HEK293 (cell line): ENCODE results near the gene SPO11.

ENCODE experiments used
- CTCF ChIA-PET: fragments of 350-600 bp; formaldehyde crosslinking; extraction: SDS; loops from one replicate; lab custom pipeline; 2021; ENCODE audit warnings: antibody characterized with exemption; lab: Yijun Ruan, JAX
- POLR2A ChIA-PET: fragments of 300-600 bp; formaldehyde crosslinking; extraction: SDS; loops from one replicate; lab custom pipeline; 2020; ENCODE audit warnings: antibody characterized with exemption, inconsistent platforms; lab: Yijun Ruan, JAX
- H3K27ac ChIP-seq: fragments of 200-500 bp; sonication (Bioruptor generic); 2 replicates; pipeline ENCODE4 v1.5.1; 2014; ENCODE audit warnings: low read depth, low read length, control low read depth, inconsistent platforms; ENCODE audit errors: extremely low read depth
- H3K36me3 ChIP-seq, 2 experiments: fragments of 200-500 bp in 1 of 2; sonication (Bioruptor generic) in 1 of 2; 1 replicate in 1 of 2; 2 replicates in 1 of 2; pipeline ENCODE4 v1.5.1; 2014 to 2017; ENCODE audit warnings: inconsistent platforms in 2 of 2, low read length in 2 of 2; ENCODE audit not compliant: control insufficient read depth in 2 of 2, insufficient read depth in 1 of 2
- H3K4me1 ChIP-seq: fragments of 200-500 bp; sonication (Bioruptor generic); 2 replicates; pipeline ENCODE4 v1.5.1; 2014; ENCODE audit warnings: mild to moderate bottlenecking, low read length, inconsistent platforms; ENCODE audit not compliant: control insufficient read depth, insufficient read depth
- H3K4me3 ChIP-seq: 2 replicates; pipeline ENCODE4 v1.5.1; 2011; ENCODE audit warnings: low read depth, mild to moderate bottlenecking, control low read depth, low read length, moderate library complexity
- H3K9me3 ChIP-seq: fragments of 200-500 bp; sonication (Bioruptor generic); 2 replicates; pipeline ENCODE4 v1.5.1; 2014; ENCODE audit warnings: low read depth, low read length, inconsistent platforms; ENCODE audit not compliant: control insufficient read depth, insufficient read depth
- KLF1 ChIP-seq: fragments of 450-650 bp; formaldehyde crosslinking; IDR thresholded peaks from 2 replicates; pipeline ENCODE4 v1.5.1; 2016; ENCODE audit warnings: missing biosample characterization, missing genetic modification characterization
- SALL2 ChIP-seq: fragments of 450-650 bp; formaldehyde crosslinking; IDR thresholded peaks from 2 replicates; pipeline ENCODE4 v1.5.0; 2017; ENCODE audit warnings: missing biosample characterization, mild to moderate bottlenecking, missing genetic modification characterization, borderline replicate concordance
- ZBTB1 ChIP-seq: fragments of 450-650 bp; formaldehyde crosslinking; IDR thresholded peaks from 2 replicates; pipeline ENCODE4 v1.5.1; 2016; ENCODE audit warnings: missing biosample characterization, missing genetic modification characterization
- ZBTB20 ChIP-seq: fragments of 450-650 bp; formaldehyde crosslinking; IDR thresholded peaks from 2 replicates; pipeline ENCODE4 v1.5.1; 2016; ENCODE audit warnings: missing biosample characterization, missing genetic modification characterization
- ZBTB26 ChIP-seq: fragments of 450-650 bp; formaldehyde crosslinking; optimal IDR thresholded peaks from 2 replicates; pipeline ENCODE3; 2016; ENCODE audit warnings: missing biosample characterization, mild to moderate bottlenecking, missing genetic modification characterization
- ZBTB8A ChIP-seq: fragments of 450-650 bp; formaldehyde crosslinking; IDR thresholded peaks from 2 replicates; pipeline ENCODE4 v1.5.1; 2016; ENCODE audit warnings: missing biosample characterization, missing genetic modification characterization
- ZFHX2 ChIP-seq: fragments of 450-650 bp; formaldehyde crosslinking; conservative IDR thresholded peaks from 2 replicates; pipeline ENCODE4 v1.5.1; 2016; ENCODE audit warnings: missing biosample characterization, missing genetic modification characterization
- ZIC2 ChIP-seq: fragments of 450-650 bp; formaldehyde crosslinking; IDR thresholded peaks from 2 replicates; pipeline ENCODE4 v1.5.1; 2016; ENCODE audit warnings: missing biosample characterization, missing genetic modification characterization
- ZNF132 ChIP-seq: fragments of 450-650 bp; formaldehyde crosslinking; IDR thresholded peaks from 2 replicates; pipeline ENCODE4 v1.5.1; 2017; ENCODE audit warnings: missing biosample characterization, missing genetic modification characterization, borderline replicate concordance
- ZNF221 ChIP-seq: fragments of 450-650 bp; formaldehyde crosslinking; IDR thresholded peaks from 2 replicates; pipeline ENCODE4 v1.5.1; 2017; ENCODE audit warnings: missing biosample characterization, missing genetic modification characterization, borderline replicate concordance
- ZNF341 ChIP-seq: fragments of 450-650 bp; formaldehyde crosslinking; IDR thresholded peaks from 2 replicates; pipeline ENCODE4; 2016; ENCODE audit warnings: low read depth, missing biosample characterization, missing genetic modification characterization
- ZNF404 ChIP-seq: fragments of 450-650 bp; formaldehyde crosslinking; IDR thresholded peaks from 2 replicates; pipeline ENCODE4 v1.5.1; 2017; ENCODE audit warnings: missing biosample characterization, missing genetic modification characterization
- ZNF561 ChIP-seq: fragments of 450-650 bp; IDR thresholded peaks from 2 replicates; pipeline ENCODE4 v1.5.1; 2018; ENCODE audit warnings: missing biosample characterization, missing genetic modification characterization, borderline replicate concordance
- ZNF677 ChIP-seq: fragments of 450-650 bp; IDR thresholded peaks from 2 replicates; pipeline ENCODE4 v1.5.0; 2018; ENCODE audit warnings: missing biosample characterization, mild to moderate bottlenecking, missing genetic modification characterization, moderate library complexity
- TF ChIP-seq, protein P1 (sequence below): fragments of 450-650 bp; formaldehyde crosslinking; IDR thresholded peaks from 2 replicates; pipeline ENCODE4 v1.5.1; 2016; ENCODE audit warnings: missing biosample characterization, missing genetic modification characterization
- TF ChIP-seq, protein P2 (sequence below): fragments of 450-650 bp; formaldehyde crosslinking; IDR thresholded peaks from 2 replicates; pipeline ENCODE4 v1.5.1; 2016; ENCODE audit warnings: missing biosample characterization, missing genetic modification characterization
- TF ChIP-seq, protein P3 (sequence below): fragments of 450-650 bp; formaldehyde crosslinking; IDR thresholded peaks from 2 replicates; pipeline ENCODE4 v1.5.1; 2016; ENCODE audit warnings: missing biosample characterization, missing genetic modification characterization

SPO11 gene

DNA sequence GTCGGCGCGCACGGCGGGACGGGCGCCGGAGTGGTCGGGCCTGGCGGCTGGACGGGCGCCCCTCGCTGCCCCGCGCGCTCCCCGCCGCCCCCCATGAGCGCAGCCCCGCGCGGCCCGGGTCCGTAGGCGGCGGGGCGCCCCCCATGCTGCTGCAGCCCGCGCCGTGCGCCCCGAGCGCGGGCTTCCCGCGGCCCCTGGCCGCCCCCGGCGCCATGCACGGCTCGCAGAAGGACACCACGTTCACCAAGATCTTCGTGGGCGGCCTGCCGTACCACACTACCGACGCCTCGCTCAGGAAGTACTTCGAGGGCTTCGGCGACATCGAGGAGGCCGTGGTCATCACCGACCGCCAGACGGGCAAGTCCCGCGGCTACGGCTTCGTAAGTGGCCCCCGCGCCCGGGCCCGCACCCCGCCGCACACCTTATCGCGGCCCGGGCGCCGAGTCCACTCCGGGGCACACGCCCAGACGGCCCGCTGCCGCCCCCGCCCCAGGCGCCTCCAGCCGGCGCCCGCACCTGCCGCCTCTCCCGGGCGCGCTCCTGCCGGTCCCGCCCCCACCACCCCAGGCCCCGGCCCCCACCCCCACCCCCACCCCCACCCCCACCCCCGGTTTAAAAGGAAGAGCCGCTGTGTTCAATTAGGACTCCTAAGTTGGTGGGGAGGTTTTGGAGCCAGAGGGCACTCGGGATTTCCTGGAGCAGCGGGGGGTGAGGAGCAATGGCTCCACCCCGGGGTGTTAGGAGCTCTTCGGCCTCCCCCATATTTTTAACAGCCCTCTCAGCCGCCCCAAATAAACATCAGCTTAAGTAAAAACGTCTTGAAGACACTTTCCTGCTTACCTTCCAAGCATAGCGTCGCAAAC is 62.1 kb downstream of the SPO11 start:
- H3K9me3 ChIP-seq = no peaks in the 10 kb centered on the region
- CTCF ChIA-PET = interaction anchor here (0.5 to 1.5 kb wide), 3 partner anchors 46 to 231 kb away, joined by 3 to 7 read pairs (median 3); no protein-coding TSS in a partner anchor
- TF ChIP-seq, protein P1, sequence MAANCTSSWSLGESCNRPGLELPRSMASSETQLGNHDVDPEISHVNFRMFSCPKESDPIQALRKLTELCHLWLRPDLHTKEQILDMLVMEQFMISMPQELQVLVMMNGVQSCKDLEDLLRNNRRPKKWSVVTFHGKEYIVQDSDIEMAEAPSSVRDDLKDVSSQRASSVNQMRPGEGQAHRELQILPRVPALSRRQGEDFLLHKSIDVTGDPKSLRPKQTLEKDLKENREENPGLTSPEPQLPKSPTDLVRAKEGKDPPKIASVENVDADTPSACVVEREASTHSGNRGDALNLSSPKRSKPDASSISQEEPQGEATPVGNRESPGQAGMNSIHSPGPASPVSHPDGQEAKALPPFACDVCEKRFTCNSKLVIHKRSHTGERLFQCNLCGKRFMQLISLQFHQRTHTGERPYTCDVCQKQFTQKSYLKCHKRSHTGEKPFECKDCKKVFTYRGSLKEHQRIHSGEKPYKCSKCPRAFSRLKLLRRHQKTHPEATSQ (tag by site-specific recombination) = no peak
- TF ChIP-seq ZNF561 (tag by site-specific recombination) = 0 out of 2 replicates have a peak, but pooled peaks have one; percentile 8
- peak; percentile 62 for TF ChIP-seq ZFHX2
- TF ChIP-seq ZBTB8A (tag by site-specific recombination) = peak; percentile 5; the same call in 1 of the 2 replicates
- TF ChIP-seq ZNF341 (tag by site-specific recombination) = peak; percentile 15; the same call in 1 of the 2 replicates
- TF ChIP-seq ZBTB26 (tag by site-specific recombination) = peak; percentile 79
- TF ChIP-seq ZNF677 (tag by site-specific recombination) = 0 out of 2 replicates have a peak, but pooled peaks have one; percentile 10
- TF ChIP-seq ZNF132 = no peak
- TF ChIP-seq KLF1 = peak; percentile 39; the same call in 1 of the 2 replicates
- TF ChIP-seq, all 188 proteins: peak for 7
- Histone ChIP-seq H3K36me3 (peaks cover 0 to 43% of the 10 kb centered on the region in 2 experiments; a peak in 1 of 3 replicates), H3K4me3 (peak overlapping the region; percentile 73), H3K4me1 (no peaks in the 10 kb centered on the region; the same call in 1 of the 2 replicates), H3K27ac (peak overlapping the region; percentile 74; the same call in 1 of the 2 replicates)
- POLR2A ChIA-PET = interaction anchor here (1.0 to 1.2 kb wide), 3 partner anchors 10 to 44 kb away, joined by 3 to 4 read pairs (median 4); no protein-coding TSS in a partner anchor

GRCh38 chr20:57392512-57393271 is 63.1 kb downstream of the SPO11 start:
- H3K9me3 ChIP-seq = no peaks in the 10 kb centered on the region
- H3K4me3 ChIP-seq = peak overlapping the region; percentile 73
- H3K36me3 ChIP-seq = peaks cover 0 to 54% of the 10 kb centered on the region in 2 experiments; a peak in 1 of 3 replicates
- POLR2A ChIA-PET = no interaction called here
- TF ChIP-seq, protein P2, sequence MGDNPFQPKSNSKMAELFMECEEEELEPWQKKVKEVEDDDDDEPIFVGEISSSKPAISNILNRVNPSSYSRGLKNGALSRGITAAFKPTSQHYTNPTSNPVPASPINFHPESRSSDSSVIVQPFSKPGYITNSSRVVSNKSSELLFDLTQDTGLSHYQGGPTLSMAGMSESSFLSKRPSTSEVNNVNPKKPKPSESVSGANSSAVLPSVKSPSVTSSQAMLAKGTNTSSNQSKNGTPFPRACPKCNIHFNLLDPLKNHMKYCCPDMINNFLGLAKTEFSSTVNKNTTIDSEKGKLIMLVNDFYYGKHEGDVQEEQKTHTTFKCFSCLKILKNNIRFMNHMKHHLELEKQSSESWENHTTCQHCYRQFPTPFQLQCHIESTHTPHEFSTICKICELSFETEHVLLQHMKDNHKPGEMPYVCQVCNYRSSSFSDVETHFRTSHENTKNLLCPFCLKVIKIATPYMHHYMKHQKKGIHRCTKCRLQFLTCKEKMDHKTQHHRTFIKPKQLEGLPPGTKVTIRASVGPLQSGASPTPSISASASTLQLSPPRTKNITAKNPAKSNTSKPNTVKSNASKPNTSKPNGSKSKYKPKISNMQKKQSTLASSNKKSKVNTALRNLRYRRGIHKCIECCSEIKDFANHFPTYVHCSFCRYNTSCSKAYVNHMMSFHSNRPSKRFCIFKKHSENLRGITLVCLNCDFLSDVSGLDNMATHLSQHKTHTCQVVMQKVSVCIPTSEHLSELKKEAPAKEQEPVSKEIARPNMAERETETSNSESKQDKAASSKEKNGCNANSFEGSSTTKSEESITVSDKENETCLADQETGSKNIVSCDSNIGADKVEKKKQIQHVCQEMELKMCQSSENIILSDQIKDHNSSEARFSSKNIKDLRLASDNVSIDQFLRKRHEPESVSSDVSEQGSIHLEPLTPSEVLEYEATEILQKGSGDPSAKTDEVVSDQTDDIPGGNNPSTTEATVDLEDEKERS (tag by site-specific recombination) = no peak
- TF ChIP-seq ZBTB1 (tag by site-specific recombination) (no peak), SALL2 (tag by site-specific recombination) (no peak), ZNF404 (no peak), ZIC2 (tag by site-specific recombination) (peak; percentile 53; the same call in 1 of the 2 replicates), ZNF221 (tag by site-specific recombination) (no peak), ZBTB20 (no peak)
- TF ChIP-seq, protein P3, sequence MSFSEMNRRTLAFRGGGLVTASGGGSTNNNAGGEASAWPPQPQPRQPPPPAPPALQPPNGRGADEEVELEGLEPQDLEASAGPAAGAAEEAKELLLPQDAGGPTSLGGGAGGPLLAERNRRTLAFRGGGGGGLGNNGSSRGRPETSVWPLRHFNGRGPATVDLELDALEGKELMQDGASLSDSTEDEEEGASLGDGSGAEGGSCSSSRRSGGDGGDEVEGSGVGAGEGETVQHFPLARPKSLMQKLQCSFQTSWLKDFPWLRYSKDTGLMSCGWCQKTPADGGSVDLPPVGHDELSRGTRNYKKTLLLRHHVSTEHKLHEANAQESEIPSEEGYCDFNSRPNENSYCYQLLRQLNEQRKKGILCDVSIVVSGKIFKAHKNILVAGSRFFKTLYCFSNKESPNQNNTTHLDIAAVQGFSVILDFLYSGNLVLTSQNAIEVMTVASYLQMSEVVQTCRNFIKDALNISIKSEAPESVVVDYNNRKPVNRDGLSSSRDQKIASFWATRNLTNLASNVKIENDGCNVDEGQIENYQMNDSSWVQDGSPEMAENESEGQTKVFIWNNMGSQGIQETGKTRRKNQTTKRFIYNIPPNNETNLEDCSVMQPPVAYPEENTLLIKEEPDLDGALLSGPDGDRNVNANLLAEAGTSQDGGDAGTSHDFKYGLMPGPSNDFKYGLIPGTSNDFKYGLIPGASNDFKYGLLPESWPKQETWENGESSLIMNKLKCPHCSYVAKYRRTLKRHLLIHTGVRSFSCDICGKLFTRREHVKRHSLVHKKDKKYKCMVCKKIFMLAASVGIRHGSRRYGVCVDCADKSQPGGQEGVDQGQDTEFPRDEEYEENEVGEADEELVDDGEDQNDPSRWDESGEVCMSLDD (tag by site-specific recombination) = peak; percentile 72; the same call in 1 of the 2 replicates
- peak overlapping the region; percentile 27; the same call in 1 of the 2 replicates for H3K27ac ChIP-seq
- CTCF ChIA-PET = interaction anchor here (0.5 to 0.6 kb wide), 2 partner anchors 45 to 230 kb away, joined by 3 read pairs; no protein-coding TSS in a partner anchor
- H3K4me1 ChIP-seq = no peaks in the 10 kb centered on the region; the same call in 1 of the 2 replicates
